Astrocyte (in vitro differentiated cells and primary cell): ENCODE measurements around the gene HES2.

Source experiments
- CTCF ChIP-seq: IDR thresholded peaks from 2 replicates; pipeline ENCODE4 v1.5.1; 2011; ENCODE audit warnings: low read depth, mild to moderate bottlenecking, inconsistent platforms, low read length, moderate library complexity; ENCODE audit not compliant: insufficient read depth
- EZH2 ChIP-seq: IDR thresholded peaks from 2 replicates; pipeline ENCODE4 v1.6.1; 2012; ENCODE audit warnings: mild to moderate bottlenecking, low read length, inconsistent platforms; ENCODE audit not compliant: insufficient read depth

GRCh38 chr1:6463120-6463412 lies 43.3 kb upstream of the HES2 start:
- TF ChIP-seq CTCF (no peak), EZH2 (no peak)
